KMS-11 (cell line): ENCODE results near the gene CYBB.

Experiments
- H2AFZ ChIP-seq: fragments of 200-600 bp; sonication (generic); 2 replicates; pipeline ENCODE4 v1.6.1; 2016; ENCODE audit warnings: antibody characterized with exemption, mixed run types, low read depth
- H3K27ac ChIP-seq: fragments of 200-600 bp; sonication (generic); 2 replicates; pipeline ENCODE4 v1.6.1; 2016; ENCODE audit warnings: mild to moderate bottlenecking, mixed run types
- H3K27me3 ChIP-seq: fragments of 200-600 bp; sonication (generic); 2 replicates; pipeline ENCODE4 v1.6.1; 2017; ENCODE audit warnings: mild to moderate bottlenecking, low read depth, mixed run types, moderate library complexity; ENCODE audit not compliant: insufficient read depth
- H3K36me3 ChIP-seq: fragments of 200-600 bp; sonication (generic); 2 replicates; pipeline ENCODE4 v1.6.1; 2017; ENCODE audit warnings: mild to moderate bottlenecking, mixed run types; ENCODE audit not compliant: insufficient read depth
- H3K4me1 ChIP-seq: fragments of 200-600 bp; sonication (generic); 2 replicates; pipeline ENCODE4 v1.6.1; 2016; ENCODE audit warnings: mild to moderate bottlenecking, low read depth, mixed run types; ENCODE audit not compliant: poor library complexity, severe bottlenecking
- H3K4me2 ChIP-seq: fragments of 200-600 bp; sonication (generic); 2 replicates; pipeline ENCODE4 v1.7.0; 2016; ENCODE audit warnings: mild to moderate bottlenecking, mixed run types
- H3K4me3 ChIP-seq: fragments of 200-600 bp; sonication (generic); IDR thresholded peaks from 2 replicates; pipeline ENCODE4 v1.6.1; 2017; ENCODE audit warnings: low read depth, low read length, mixed read lengths; ENCODE audit not compliant: insufficient read depth
- H3K79me2 ChIP-seq: fragments of 200-600 bp; sonication (generic); 2 replicates; pipeline ENCODE4 v1.6.1; 2016; ENCODE audit warnings: low read depth, mixed run types; ENCODE audit not compliant: insufficient read depth
- H3K9ac ChIP-seq: fragments of 200-600 bp; sonication (generic); 2 replicates; pipeline ENCODE4 v1.6.1; 2016; ENCODE audit warnings: mild to moderate bottlenecking, mixed run types
- H4K20me1 ChIP-seq: fragments of 200-600 bp; sonication (generic); 2 replicates; pipeline ENCODE4 v1.6.1; 2016; ENCODE audit warnings: mild to moderate bottlenecking, mixed run types; ENCODE audit not compliant: insufficient read depth
- TF ChIP-seq, protein P1 (sequence below): fragments of 200-600 bp; sonication (generic); conservative IDR thresholded peaks from 2 replicates; pipeline ENCODE4 v1.6.1; 2017; ENCODE audit warnings: low read depth, mild to moderate bottlenecking, antibody characterized with exemption, low read length, moderate library complexity, mixed read lengths

The CYBB gene

DNA sequence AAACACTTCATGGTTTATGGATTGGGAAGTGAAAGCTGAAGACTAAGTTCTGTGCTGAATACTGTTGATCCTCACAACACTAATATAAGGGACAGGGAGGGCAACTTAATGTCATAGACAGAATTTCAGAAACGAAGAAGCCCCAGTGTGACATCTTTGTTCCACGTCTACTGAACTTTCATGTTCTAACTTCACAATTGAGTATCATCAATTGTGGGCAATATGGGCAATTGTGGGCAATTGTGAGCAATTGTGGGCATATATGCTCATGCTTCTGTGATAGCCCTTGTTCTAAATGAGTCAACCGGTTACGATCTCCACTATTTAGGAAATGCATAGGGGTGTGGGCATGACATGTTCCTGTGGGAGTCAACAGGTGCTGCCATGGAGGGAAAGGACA, 33.7 kb downstream of the CYBB start:
- no peak overlapping the region for H3K4me3 ChIP-seq
- no peaks in the 10 kb centered on the region for H3K27me3 ChIP-seq
- H3K4me1 ChIP-seq: no peaks in the 10 kb centered on the region
- no peak overlapping the region for H3K4me2 ChIP-seq
- no peaks in the 10 kb centered on the region for H3K36me3 ChIP-seq
- no peak overlapping the region for H2AFZ ChIP-seq
- H3K27ac ChIP-seq: no peak overlapping the region
- TF ChIP-seq, protein P1, sequence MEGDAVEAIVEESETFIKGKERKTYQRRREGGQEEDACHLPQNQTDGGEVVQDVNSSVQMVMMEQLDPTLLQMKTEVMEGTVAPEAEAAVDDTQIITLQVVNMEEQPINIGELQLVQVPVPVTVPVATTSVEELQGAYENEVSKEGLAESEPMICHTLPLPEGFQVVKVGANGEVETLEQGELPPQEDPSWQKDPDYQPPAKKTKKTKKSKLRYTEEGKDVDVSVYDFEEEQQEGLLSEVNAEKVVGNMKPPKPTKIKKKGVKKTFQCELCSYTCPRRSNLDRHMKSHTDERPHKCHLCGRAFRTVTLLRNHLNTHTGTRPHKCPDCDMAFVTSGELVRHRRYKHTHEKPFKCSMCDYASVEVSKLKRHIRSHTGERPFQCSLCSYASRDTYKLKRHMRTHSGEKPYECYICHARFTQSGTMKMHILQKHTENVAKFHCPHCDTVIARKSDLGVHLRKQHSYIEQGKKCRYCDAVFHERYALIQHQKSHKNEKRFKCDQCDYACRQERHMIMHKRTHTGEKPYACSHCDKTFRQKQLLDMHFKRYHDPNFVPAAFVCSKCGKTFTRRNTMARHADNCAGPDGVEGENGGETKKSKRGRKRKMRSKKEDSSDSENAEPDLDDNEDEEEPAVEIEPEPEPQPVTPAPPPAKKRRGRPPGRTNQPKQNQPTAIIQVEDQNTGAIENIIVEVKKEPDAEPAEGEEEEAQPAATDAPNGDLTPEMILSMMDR: no peak
- no peaks in the 10 kb centered on the region for H3K79me2 ChIP-seq
- no peak overlapping the region for H3K9ac ChIP-seq
- H4K20me1 ChIP-seq: no peaks in the 10 kb centered on the region

- Histone ChIP-seq H2AFZ (no peak overlapping the region), H3K36me3 (no peaks in the 10 kb centered on the region), H3K4me2 (no peak overlapping the region), H3K79me2 (no peaks in the 10 kb centered on the region), H3K27ac (no peak overlapping the region), H3K27me3 (no peaks in the 10 kb centered on the region), H3K4me3 (no peak overlapping the region), H4K20me1 (no peaks in the 10 kb centered on the region), H3K4me1 (no peaks in the 10 kb centered on the region), H3K9ac (no peak overlapping the region)
- TF ChIP-seq, protein P1: no peak
Observed at GRCh38 chrX:37815366-37815765, 35.5 kb downstream of the CYBB start.

DNA sequence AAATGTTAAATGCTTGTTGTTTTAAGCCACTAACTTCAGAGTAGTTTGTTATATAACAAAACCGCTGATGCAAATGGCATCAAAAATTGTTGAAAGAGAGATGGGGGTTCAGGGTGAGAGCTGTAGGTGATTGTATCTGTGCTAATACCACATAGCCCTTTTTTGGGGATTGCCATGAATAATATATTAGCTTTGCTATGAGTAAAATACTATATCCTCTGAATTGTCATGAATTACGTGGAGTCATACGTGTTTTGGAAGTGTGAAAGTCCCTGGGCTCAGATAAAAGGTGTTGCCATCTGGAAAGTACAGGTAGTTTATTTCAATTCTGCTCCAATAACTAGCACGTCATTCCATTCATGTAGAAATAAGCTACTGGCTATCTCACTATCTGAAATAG, 36.9 kb downstream of the CYBB start:
- no peaks in the 10 kb centered on the region for H4K20me1 ChIP-seq
- no peaks in the 10 kb centered on the region for H3K4me1 ChIP-seq
- H2AFZ ChIP-seq: no peak overlapping the region
- TF ChIP-seq, protein P1: no peak
- H3K36me3 ChIP-seq: no peaks in the 10 kb centered on the region
- no peak overlapping the region for H3K4me2 ChIP-seq
- no peaks in the 10 kb centered on the region for H3K79me2 ChIP-seq
- H3K9ac ChIP-seq: no peak overlapping the region
- H3K27ac ChIP-seq: no peak overlapping the region
- no peaks in the 10 kb centered on the region for H3K27me3 ChIP-seq
- H3K4me3 ChIP-seq: no peak overlapping the region

GRCh38 chrX:37817176-37817575, 37.3 kb downstream of the CYBB start:
- no peak overlapping the region for H3K9ac ChIP-seq
- TF ChIP-seq, protein P1: no peak
- H3K4me2 ChIP-seq: no peak overlapping the region
- H4K20me1 ChIP-seq: no peaks in the 10 kb centered on the region
- H3K36me3 ChIP-seq: no peaks in the 10 kb centered on the region
- H3K27ac ChIP-seq: no peak overlapping the region
- no peaks in the 10 kb centered on the region for H3K79me2 ChIP-seq
- no peaks in the 10 kb centered on the region for H3K4me1 ChIP-seq
- no peaks in the 10 kb centered on the region for H3K27me3 ChIP-seq
- no peak overlapping the region for H3K4me3 ChIP-seq
- H2AFZ ChIP-seq: no peak overlapping the region
